Fibroblast of lung (primary cell): ENCODE data around the gene STIM1.

Experiments used
- CTCF ChIP-seq, 2 donors: IDR thresholded peaks in 1 of 2; conservative IDR thresholded peaks in 1 of 2; 1 replicate in 1 of 2; 2 replicates in 1 of 2; pipeline ENCODE4 v1.5.1; 2011 to 2012; ENCODE audit warnings: low read length in 2 of 2, control low read depth in 1 of 2, inconsistent platforms in 1 of 2, low read depth in 1 of 2, mild to moderate bottlenecking in 1 of 2
- EZH2 ChIP-seq: IDR thresholded peaks from 2 replicates; pipeline ENCODE4 v1.5.1; 2012; ENCODE audit warnings: low read length, control low read depth, mild to moderate bottlenecking; ENCODE audit errors: missing control alignments

DNA sequence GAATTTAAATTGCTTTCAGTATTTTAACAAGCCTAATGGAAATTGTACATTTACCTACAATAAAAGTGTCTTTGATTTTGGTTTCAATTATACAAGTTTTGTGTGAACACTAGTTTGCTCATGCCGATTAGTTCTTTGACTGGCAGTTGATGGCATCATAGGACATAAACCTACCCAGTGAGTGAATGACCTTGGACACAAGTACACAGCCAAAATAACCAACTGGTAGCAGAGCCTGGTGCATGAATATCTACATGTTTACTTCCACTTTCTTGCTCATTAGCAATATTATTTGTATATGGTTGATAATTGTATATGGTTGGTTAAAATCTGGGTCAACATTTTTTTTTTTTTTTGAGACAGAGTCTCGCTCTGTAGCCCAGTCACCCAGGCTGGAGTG lies 37.8 kb downstream of the STIM1 start:
- TF ChIP-seq CTCF (conservative IDR thresholded peaks at IDR 0.05 in 1 of 2, IDR thresholded peaks at IDR 0.05 in 1 of 2; ENCODE audit: low read depth in 1 of 2, low read length in 2 of 2) = no peak
- no peak for TF ChIP-seq EZH2
